HepG2 (cell line): ENCODE data around the gene ECE2. TPM values are rescaled to one million over a fixed set of nuclear protein-coding genes. Genes with fewer than 3 reads are reported as not detected.

Experiments used
- ATAC-seq: fragments of 200-7000 bp; cut with Tn5 transposase; 3 replicates; pipeline ENCODE4 v1.9.1; 2020; ENCODE audit warnings: mild to moderate bottlenecking, moderate library complexity
- BruUV-seq: library from RNA; stranded (reverse); fragments of 400-500 nt; replicated peaks from 2 replicates; lab custom pipeline; 2021; lab: Mats Ljungman, UMichigan
- CTCF ChIA-PET: fragments of 300-600 bp; formaldehyde crosslinking; extraction: SDS; loops from one replicate; lab custom pipeline; 2021; ENCODE audit warnings: low total read pairs, inconsistent platforms, low intra/inter-chr PET ratio; lab: Yijun Ruan, JAX
- POLR2A ChIA-PET: fragments of 350-600 bp; sonication (Branson Sonifier 250); formaldehyde crosslinking; loops from one replicate; lab custom pipeline; 2020; ENCODE audit warnings: antibody characterized with exemption, inconsistent platforms; lab: Yijun Ruan, JAX
- DNase-seq: peaks from one replicate; pipeline ENCODE4 v3.0.0-alpha.2; 2015; ENCODE audit warnings: low spot score
- FAIRE-seq: peaks from 3 replicates; lab custom pipeline; 2011; peaks lifted over from hg19 to GRCh38; lab: Jason Lieb, UNC
- H2AFZ ChIP-seq: one replicate; pipeline ENCODE4 v1.6.1; 2011; ENCODE audit warnings: low read length, inconsistent platforms
- H3K27ac ChIP-seq: fragments of 300-600 bp; 3 replicates; pipeline ENCODE4 v1.8.0; 2011; ENCODE audit warnings: mixed run types, mild to moderate bottlenecking, mixed read lengths, low read length, inconsistent platforms; ENCODE audit not compliant: insufficient read depth; ENCODE audit errors: extremely low read length
- H3K27me3 ChIP-seq, 2 experiments: fragments of 200-600 bp in 1 of 2; 2 replicates in 1 of 2; 3 replicates in 1 of 2; pipeline versions ENCODE4 v1.6.0 to v1.8.0; 2011; ENCODE audit warnings: low read length in 2 of 2, mild to moderate bottlenecking in 2 of 2, moderate library complexity in 2 of 2, inconsistent platforms in 1 of 2; ENCODE audit not compliant: insufficient read depth in 2 of 2, control insufficient read depth in 1 of 2
- H3K36me3 ChIP-seq, 2 experiments: fragments of 200-600 bp in 1 of 2; replicated peaks in 1 of 2; 2 replicates in 1 of 2; 3 replicates in 1 of 2; pipeline versions ENCODE4 v1.5.1 to v1.8.0; 2011; ENCODE audit warnings: low read length in 2 of 2, inconsistent platforms in 1 of 2; ENCODE audit not compliant: insufficient read depth in 2 of 2, control insufficient read depth in 1 of 2
- H3K4me1 ChIP-seq: 2 replicates; pipeline ENCODE4 v1.5.1; 2012; ENCODE audit warnings: low read length, inconsistent platforms; ENCODE audit not compliant: insufficient read depth
- H3K4me2 ChIP-seq: 2 replicates; pipeline ENCODE4 v1.6.0; 2011; ENCODE audit warnings: low read depth, low read length, inconsistent platforms
- H3K4me3 ChIP-seq, 3 experiments: fragments of 200-600 bp in 1 of 3; sonication (generic), shearing (Covaris generic) in 1 of 3; replicated peaks in 1 of 3; 2 replicates each; pipeline ENCODE4 v1.5.1; 2011 to 2016; ENCODE audit warnings: low read length in 3 of 3, inconsistent platforms in 2 of 3, low read depth in 2 of 3, mild to moderate bottlenecking in 2 of 3, control low read depth in 1 of 3, mixed read lengths in 1 of 3; ENCODE audit not compliant: insufficient read depth in 1 of 3
- H3K79me2 ChIP-seq: one replicate; pipeline ENCODE4 v1.6.1; 2011; ENCODE audit warnings: low read length, inconsistent platforms; ENCODE audit not compliant: insufficient read depth
- H3K9ac ChIP-seq: 2 replicates; pipeline ENCODE4 v1.6.0; 2011; ENCODE audit warnings: mild to moderate bottlenecking, low read depth, low read length, inconsistent platforms; ENCODE audit not compliant: insufficient read depth
- H3K9me3 ChIP-seq: 2 replicates; pipeline ENCODE4 v1.5.1; 2012; ENCODE audit warnings: mild to moderate bottlenecking, low read length
- H4K20me1 ChIP-seq: 2 replicates; pipeline ENCODE4 v1.6.0; 2011; ENCODE audit warnings: inconsistent platforms, mild to moderate bottlenecking, low read length, moderate library complexity; ENCODE audit not compliant: insufficient read depth
- AGO2 ChIP-seq: fragments of 200-400 bp; formaldehyde crosslinking; optimal IDR thresholded peaks from 2 replicates; pipeline ENCODE3; 2017; ENCODE audit warnings: mild to moderate bottlenecking, low read depth, low read length, moderate library complexity
- ATF1 ChIP-seq: IDR thresholded peaks from 2 replicates; pipeline ENCODE4 v1.6.1; 2016; ENCODE audit warnings: mild to moderate bottlenecking, control low read depth
- CREB1 ChIP-seq, 2 experiments: fragments of 450-650 bp in 1 of 2; IDR thresholded peaks; 2 replicates each; pipeline ENCODE4 v1.6.1; 2016 to 2017; ENCODE audit warnings: control low read depth in 1 of 2, mild to moderate bottlenecking in 1 of 2, missing compliant biosample characterization in 1 of 2, missing genetic modification characterization in 1 of 2
- FOSL2 ChIP-seq: sonication (generic); formaldehyde crosslinking; IDR thresholded peaks from 2 replicates; pipeline ENCODE4 v1.4.0; 2020; ENCODE audit warnings: missing genetic modification reagents
- KAT8 ChIP-seq: IDR thresholded peaks from 2 replicates; pipeline ENCODE4 v1.6.1; 2016; ENCODE audit warnings: missing genetic modification reagents, missing compliant biosample characterization
- NFE2 ChIP-seq: sonication (generic); formaldehyde crosslinking; IDR thresholded peaks from 2 replicates; pipeline ENCODE4 v1.4.0; 2020; ENCODE audit warnings: missing genetic modification reagents
- PBX3 ChIP-seq: sonication (generic); formaldehyde crosslinking; IDR thresholded peaks from 2 replicates; pipeline ENCODE4 v1.8.1; 2023; ENCODE audit warnings: missing genetic modification reagents, inconsistent platforms, borderline replicate concordance
- POLR2AphosphoS2 ChIP-seq: IDR thresholded peaks from 2 replicates; pipeline ENCODE4 v1.6.1; 2011; ENCODE audit warnings: low read depth, low read length, improper control_type of control experiment
- RBM22 ChIP-seq: fragments of 200-400 bp; formaldehyde crosslinking; optimal IDR thresholded peaks from 2 replicates; pipeline ENCODE3; 2017; ENCODE audit warnings: mild to moderate bottlenecking, low read length, moderate library complexity
- SIX4 ChIP-seq: sonication (generic); formaldehyde crosslinking; IDR thresholded peaks from 2 replicates; pipeline ENCODE4 v1.4.0; 2020; ENCODE audit warnings: missing genetic modification reagents
- ZNF530 ChIP-seq: sonication (generic); formaldehyde crosslinking; IDR thresholded peaks from 2 replicates; pipeline ENCODE4 v1.5.0; 2020; ENCODE audit warnings: low read depth, mild to moderate bottlenecking, missing genetic modification reagents
- ZNF792 ChIP-seq: IDR thresholded peaks from 2 replicates; pipeline ENCODE4 v1.6.1; 2016
- ZSCAN12 ChIP-seq: sonication (generic); formaldehyde crosslinking; IDR thresholded peaks from 2 replicates; pipeline ENCODE4 v1.9.0; 2021; ENCODE audit warnings: mild to moderate bottlenecking, missing genetic modification reagents
- whole genome bisulfite sequencing: methylation state at CpG from one replicate; pipeline ENCODE4 v1.1.6; 2017; ENCODE audit warnings: low lambda C conversion rate; 5-methylcytosine and 5-hydroxymethylcytosine counted together
- in situ Hi-C: cut with HindIII; loops from 2 replicates; pipeline ENCODE4 v1.10.0; 2017; ENCODE audit warnings: low pct_unique_long_range_greater_than_20kb; ENCODE audit not compliant: extremely low pct_ligation_motif_present
- intact Hi-C: fragments of 100-400 bp; cut with micrococcal nuclease; formaldehyde crosslinking; loops from one replicate; pipeline ENCODE4 v1.10.0; 2022; ENCODE audit not compliant: unreplicated experiment
- polyA plus RNA-seq, 8 experiments: library from polyadenylated mRNA; depleted of rRNA in 3 of 8; stranded (reverse) in 7 of 8; unstranded in 1 of 8; fragments of >200 nt; fragmentation: Illumina TruSeq in 4 of 8; extraction: Trizol in 4 of 8; gene quantifications; 2 replicates each; pipeline versions ENCODE4 v1.2.1 to v1.2.3, GENCODE V29; 2011 to 2016; ENCODE audit warnings: low read depth in 4 of 8, missing spikeins in 1 of 8, mixed read lengths in 1 of 8; ENCODE audit not compliant: insufficient read depth in 1 of 8
- total RNA-seq, 5 experiments: library from RNA; depleted of rRNA; stranded (reverse); fragments of >200 nt; fragmentation: Illumina TruSeq; extraction: Trizol; gene quantifications; 2 replicates each; pipeline ENCODE4 v1.2.3, GENCODE V29; 2016; ENCODE audit warnings: low read depth in 1 of 5
- TF ChIP-seq, protein P1 (sequence below), 2 experiments: sonication (generic) in 1 of 2; formaldehyde crosslinking in 1 of 2; IDR thresholded peaks; 2 replicates each; pipeline versions ENCODE4 v1.4.0 to v1.6.1; 2018 to 2020; ENCODE audit warnings: missing genetic modification reagents in 2 of 2, borderline replicate concordance in 1 of 2, low read depth in 1 of 2, mild to moderate bottlenecking in 1 of 2, missing biosample characterization in 1 of 2

The ECE2 gene
- total and polyA plus RNA-seq, 2 of the 13 experiments (the other 11 are each of a cell fraction or from before 2014, with no cell fraction given): not detected

DNA sequence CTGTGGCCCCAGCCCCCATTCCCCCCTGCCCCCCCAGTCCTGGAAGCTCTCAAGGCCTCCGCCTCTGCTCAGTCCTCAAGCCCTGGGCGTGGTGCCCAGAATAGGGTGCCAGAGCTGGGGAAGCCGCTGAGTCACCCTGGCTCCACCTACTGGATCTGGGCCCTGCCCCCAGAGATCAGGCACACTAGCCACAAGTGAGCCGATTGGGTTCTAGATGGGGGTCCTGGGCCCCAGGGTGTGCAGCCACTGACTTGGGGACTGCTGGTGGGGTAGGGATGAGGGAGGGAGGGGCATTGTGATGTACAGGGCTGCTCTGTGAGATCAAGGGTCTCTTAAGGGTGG, 44.3 kb downstream of the ECE2 start:
- FAIRE-seq (no peak), ATAC-seq (peak; percentile 13; the same call in 2 of the 3 replicates), DNase-seq (peak; percentile 34)
- peaks cover 38% of the 10 kb centered on the region for H3K4me1 ChIP-seq
- in situ Hi-C loops (no loop called here), intact Hi-C loops (no loop called here)
- no peak for TF ChIP-seq SIX4 (CRISPR knock-in tag)
- TF ChIP-seq AGO2: peak; percentile 41
- TF ChIP-seq NFE2 (CRISPR knock-in tag): peak; percentile 44; the same call in 1 of the 2 replicates
- TF ChIP-seq POLR2AphosphoS2: peak; percentile 73; the same call in 1 of the 2 replicates
- TF ChIP-seq PBX3 (CRISPR knock-in tag): no peak
- TF ChIP-seq FOSL2 (CRISPR knock-in tag): peak; percentile 74
- no peak for TF ChIP-seq KAT8 (CRISPR knock-in tag)
- ChIA-PET CTCF (no interaction called here), POLR2A (interaction anchor here (0.6 to 1.0 kb wide), 3 partner anchors 8 to 11 kb away, joined by 3 read pairs; no protein-coding TSS in a partner anchor)
- no TSS peak for BruUV-seq
- WGBS: no CpG with 5 or more reads among the region's 4 CpGs
- no peak overlapping the region for H2AFZ ChIP-seq
- peaks cover 41% of the 10 kb centered on the region for H4K20me1 ChIP-seq
- H3K27ac ChIP-seq: no peak overlapping the region
- H3K4me2 ChIP-seq: no peak overlapping the region
- peaks cover 43 to 84% of the 10 kb centered on the region in 2 experiments for H3K36me3 ChIP-seq
- H3K4me3 ChIP-seq: no peak overlapping the region
- H3K27me3 ChIP-seq: no peaks in the 10 kb centered on the region; a peak in 1 of 5 replicates
- no peak overlapping the region for H3K9ac ChIP-seq
- peaks cover 52% of the 10 kb centered on the region for H3K79me2 ChIP-seq
- H3K9me3 ChIP-seq: no peaks in the 10 kb centered on the region

DNA sequence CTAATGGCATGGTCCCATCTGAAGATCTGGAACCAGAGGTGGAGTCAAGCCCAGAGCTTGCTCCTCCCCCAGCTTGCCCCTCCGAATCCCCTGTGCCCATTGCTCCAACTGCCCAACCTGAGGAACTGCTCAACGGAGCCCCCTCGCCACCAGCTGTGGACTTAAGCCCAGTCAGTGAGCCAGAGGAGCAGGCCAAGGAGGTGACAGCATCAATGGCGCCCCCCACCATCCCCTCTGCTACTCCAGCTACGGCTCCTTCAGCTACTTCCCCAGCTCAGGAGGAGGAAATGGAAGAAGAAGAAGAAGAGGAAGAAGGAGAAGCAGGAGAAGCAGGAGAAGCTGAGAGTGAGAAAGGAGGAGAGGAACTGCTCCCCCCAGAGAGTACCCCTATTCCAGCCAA, 45.8 kb downstream of the ECE2 start:
- in situ Hi-C loops: no loop called here
- Histone ChIP-seq H3K4me1 (peaks cover 32% of the 10 kb centered on the region), H3K9ac (no peak overlapping the region), H3K4me2 (no peak overlapping the region), H3K79me2 (peaks cover 36% of the 10 kb centered on the region), H3K9me3 (no peaks in the 10 kb centered on the region), H3K36me3 (peaks cover 56 to 95% of the 10 kb centered on the region in 2 experiments), H3K4me3 (no peak overlapping the region), H3K27ac (no peak overlapping the region), H3K27me3 (no peaks in the 10 kb centered on the region), H4K20me1 (peaks cover 34% of the 10 kb centered on the region), H2AFZ (no peak overlapping the region)
- ChIA-PET POLR2A (no interaction called here), CTCF (no interaction called here)
- ATAC-seq: no peak
- no peak for FAIRE-seq
- TF ChIP-seq ZNF792 (CRISPR knock-in tag): no peak
- TF ChIP-seq ZSCAN12: no peak
- no peak for TF ChIP-seq CREB1 (IDR thresholded peaks at IDR 0.05)
- no peak for TF ChIP-seq CREB1 (CRISPR knock-in tag; IDR thresholded peaks at IDR 0.05)
- no peak for TF ChIP-seq ZNF530
- TF ChIP-seq, protein P1, sequence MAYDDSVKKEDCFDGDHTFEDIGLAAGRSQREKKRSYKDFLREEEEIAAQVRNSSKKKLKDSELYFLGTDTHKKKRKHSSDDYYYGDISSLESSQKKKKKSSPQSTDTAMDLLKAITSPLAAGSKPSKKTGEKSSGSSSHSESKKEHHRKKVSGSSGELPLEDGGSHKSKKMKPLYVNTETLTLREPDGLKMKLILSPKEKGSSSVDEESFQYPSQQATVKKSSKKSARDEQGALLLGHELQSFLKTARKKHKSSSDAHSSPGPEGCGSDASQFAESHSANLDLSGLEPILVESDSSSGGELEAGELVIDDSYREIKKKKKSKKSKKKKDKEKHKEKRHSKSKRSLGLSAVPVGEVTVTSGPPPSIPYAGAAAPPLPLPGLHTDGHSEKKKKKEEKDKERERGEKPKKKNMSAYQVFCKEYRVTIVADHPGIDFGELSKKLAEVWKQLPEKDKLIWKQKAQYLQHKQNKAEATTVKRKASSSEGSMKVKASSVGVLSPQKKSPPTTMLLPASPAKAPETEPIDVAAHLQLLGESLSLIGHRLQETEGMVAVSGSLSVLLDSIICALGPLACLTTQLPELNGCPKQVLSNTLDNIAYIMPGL (CRISPR knock-in tag; IDR thresholded peaks at IDR 0.05; ENCODE audit: borderline replicate concordance in 1 of 2, low read depth in 1 of 2): no peak
- TF ChIP-seq RBM22: peak; percentile 86
- TF ChIP-seq ATF1: no peak
- intact Hi-C loops: no loop called here
- DNase-seq: no peak
- 97% methylated on average over 5 of the region's 5 CpGs for WGBS
- no TSS peak for BruUV-seq
